HCT116 (cell line): ENCODE data around the gene APP. TPM values are rescaled to one million over a fixed set of nuclear protein-coding genes. Genes with fewer than 3 reads are reported as not detected.

ENCODE experiments used
- ATAC-seq: fragments of 200-7000 bp; cut with Tn5 transposase; 2 replicates; pipeline ENCODE4 v1.9.1; 2020; ENCODE audit warnings: mild to moderate bottlenecking, moderate library complexity
- BruUV-seq: library from RNA; stranded (reverse); fragments of 400-500 nt; replicated peaks from 2 replicates; lab custom pipeline; 2021; lab: Mats Ljungman, UMichigan
- CTCF ChIA-PET: fragments of 300-600 bp; sonication (Branson Sonifier 250); formaldehyde crosslinking; loops from one replicate; lab custom pipeline; 2021; ENCODE audit warnings: antibody characterized with exemption; lab: Charles Lee
- POLR2A ChIA-PET: fragments of 300-600, 350-600 bp; sonication (Branson Sonifier 250); formaldehyde crosslinking; loops from one replicate; lab custom pipeline; 2021; ENCODE audit warnings: antibody characterized with exemption; lab: Charles Lee
- RAD21 ChIA-PET, 2 experiments: fragments of 300-600 bp; sonication (Branson Sonifier 250); formaldehyde crosslinking; loops; one replicate each; lab custom pipeline; 2023; ENCODE audit warnings: low total read pairs in 2 of 2; ENCODE audit not compliant: uncharacterized antibody in 2 of 2, unreplicated experiment in 2 of 2, low non-redundant PET in 1 of 2; lab: Charles Lee
- DNase-seq: peaks from one replicate; pipeline ENCODE4 v3.0.0-alpha.2; 2010; ENCODE audit warnings: low read depth, low spot score
- H2AFZ ChIP-seq: fragments of 200-600 bp; shearing (Covaris generic), sonication (generic); 2 replicates; pipeline ENCODE4 v1.6.1; 2017; ENCODE audit warnings: low read depth, mixed run types, mixed read lengths, antibody characterized with exemption, low read length; ENCODE audit not compliant: poor library complexity, severe bottlenecking
- H3K27ac ChIP-seq: 2 replicates; pipeline ENCODE4 v1.5.1; 2012; ENCODE audit warnings: low read depth, low read length
- H3K27me3 ChIP-seq: fragments of 200-600 bp; sonication (generic); 2 replicates; pipeline ENCODE4 v1.6.1; 2016; ENCODE audit warnings: mixed run types, low read length, mixed read lengths; ENCODE audit not compliant: insufficient read depth
- H3K36me3 ChIP-seq, 2 experiments: fragments of 200-500 bp in 1 of 2; fragments of 200-600 bp in 1 of 2; sonication (Bioruptor generic) in 1 of 2; sonication (generic) in 1 of 2; 2 replicates each; pipeline versions ENCODE4 v1.5.1 to v1.6.1; 2014 to 2016; ENCODE audit warnings: low read length in 2 of 2, inconsistent platforms in 1 of 2, mixed read lengths in 1 of 2, mixed run types in 1 of 2; ENCODE audit not compliant: insufficient read depth in 2 of 2, control insufficient read depth in 1 of 2
- H3K4me1 ChIP-seq, 2 experiments: fragments of 200-600 bp in 1 of 2; sonication (generic) in 1 of 2; 2 replicates each; pipeline versions ENCODE4 v1.5.1 to v1.6.1; 2012 to 2017; ENCODE audit warnings: low read length in 2 of 2, inconsistent platforms in 1 of 2, mild to moderate bottlenecking in 1 of 2, mixed read lengths in 1 of 2, mixed run types in 1 of 2, moderate library complexity in 1 of 2; ENCODE audit not compliant: insufficient read depth in 2 of 2, control insufficient read depth in 1 of 2
- H3K4me2 ChIP-seq: fragments of 200-600 bp; sonication (generic); 2 replicates; pipeline ENCODE4 v1.6.1; 2017; ENCODE audit warnings: mixed run types, low read length, mixed read lengths
- H3K4me3 ChIP-seq, 2 experiments: fragments of 200-600 bp in 1 of 2; sonication (generic) in 1 of 2; replicated peaks in 1 of 2; 2 replicates each; pipeline ENCODE4 v1.5.1; 2011 to 2016; ENCODE audit warnings: low read length in 2 of 2, control low read depth in 1 of 2, low read depth in 1 of 2, mild to moderate bottlenecking in 1 of 2, mixed read lengths in 1 of 2, mixed run types in 1 of 2
- H3K79me2 ChIP-seq: fragments of 200-600 bp; sonication (generic); 2 replicates; pipeline ENCODE4 v1.6.1; 2017; ENCODE audit warnings: mild to moderate bottlenecking, mixed run types, low read length, moderate library complexity, mixed read lengths; ENCODE audit not compliant: insufficient read depth
- H3K9ac ChIP-seq: fragments of 200-600 bp; sonication (generic); 2 replicates; pipeline ENCODE4 v1.6.1; 2016; ENCODE audit warnings: low read length, mixed read lengths
- H3K9me2 ChIP-seq: fragments of 200-600 bp; sonication (generic), shearing (Covaris generic); 2 replicates; pipeline ENCODE4 v1.6.1; 2017; ENCODE audit warnings: mixed run types, mild to moderate bottlenecking, moderate library complexity; ENCODE audit not compliant: insufficient read depth
- H3K9me3 ChIP-seq, 2 experiments: fragments of 200-500 bp in 1 of 2; fragments of 200-600 bp in 1 of 2; sonication (Bioruptor generic) in 1 of 2; sonication (generic) in 1 of 2; 2 replicates each; pipeline ENCODE4 v1.6.1; 2014 to 2017; ENCODE audit warnings: low read length in 2 of 2, mixed read lengths in 2 of 2, inconsistent platforms in 1 of 2, low read depth in 1 of 2, mild to moderate bottlenecking in 1 of 2, mixed run types in 1 of 2, moderate library complexity in 1 of 2; ENCODE audit not compliant: control insufficient read depth in 1 of 2, insufficient read depth in 1 of 2
- H4K20me1 ChIP-seq: fragments of 200-600 bp; sonication (generic), shearing (Covaris generic); 2 replicates; pipeline ENCODE4 v1.6.1; 2017; ENCODE audit warnings: mixed run types, mild to moderate bottlenecking, moderate library complexity; ENCODE audit not compliant: insufficient read depth
- CBX3 ChIP-seq: IDR thresholded peaks from 2 replicates; pipeline ENCODE4 v1.6.1; 2012; ENCODE audit warnings: low read depth
- EGR1 ChIP-seq: IDR thresholded peaks from 2 replicates; pipeline ENCODE4 v1.6.1; 2012; ENCODE audit warnings: low read depth
- ELF1 ChIP-seq: IDR thresholded peaks from 2 replicates; pipeline ENCODE4 v1.6.1; 2012; ENCODE audit warnings: low read depth, borderline replicate concordance
- EZH2phosphoT487 ChIP-seq: fragments of 200-600 bp; IDR thresholded peaks from 2 replicates; pipeline ENCODE4 v1.6.1; 2018; ENCODE audit warnings: antibody characterized with exemption, borderline replicate concordance
- FOSL1 ChIP-seq: IDR thresholded peaks from 2 replicates; pipeline ENCODE4 v1.6.1; 2012; ENCODE audit warnings: low read depth
- POLR2A ChIP-seq: IDR thresholded peaks from 2 replicates; pipeline ENCODE4 v1.7.0; 2011; ENCODE audit warnings: borderline replicate concordance; ENCODE audit not compliant: insufficient read depth, insufficient read length; ENCODE audit errors: extremely low read depth
- POLR2AphosphoS5 ChIP-seq: IDR thresholded peaks from 2 replicates; pipeline ENCODE4 v1.6.1; 2011; ENCODE audit warnings: mild to moderate bottlenecking, low read depth, low read length, moderate library complexity
- RAD21 ChIP-seq: IDR thresholded peaks from 2 replicates; pipeline ENCODE4 v1.6.1; 2012; ENCODE audit warnings: low read depth, mild to moderate bottlenecking
- SIN3A ChIP-seq: IDR thresholded peaks from 2 replicates; pipeline ENCODE4 v1.6.1; 2012; ENCODE audit warnings: low read depth
- SP1 ChIP-seq: IDR thresholded peaks from 2 replicates; pipeline ENCODE4 v1.6.1; 2012; ENCODE audit warnings: low read depth
- SRF ChIP-seq: IDR thresholded peaks from 2 replicates; pipeline ENCODE4 v1.6.1; 2012; ENCODE audit warnings: low read depth
- ZNF274 ChIP-seq: fragments of 200-500 bp; sonication (Bioruptor generic); IDR thresholded peaks from 2 replicates; pipeline ENCODE4 v1.6.1; 2014; ENCODE audit warnings: mild to moderate bottlenecking, low read depth, low read length, inconsistent platforms
- intact Hi-C: fragments of 100-400 bp; cut with micrococcal nuclease; formaldehyde crosslinking; loops from 2 replicates; pipeline ENCODE4 v1.10.0; 2022
- total RNA-seq: library from RNA; stranded (reverse); gene quantifications from one replicate; pipeline ENCODE4 v1.2.1, GENCODE V29; 2021; ENCODE audit not compliant: unreplicated experiment
- TF ChIP-seq, protein P1 (sequence below): IDR thresholded peaks from 2 replicates; pipeline ENCODE4 v1.6.1; 2011; ENCODE audit warnings: mild to moderate bottlenecking, low read length, moderate library complexity; ENCODE audit not compliant: insufficient replicate concordance; ENCODE audit errors: extremely low read depth
- TF ChIP-seq, protein P2 (sequence below): IDR thresholded peaks from 2 replicates; pipeline ENCODE4 v1.6.1; 2012
- TF ChIP-seq, protein P3 (sequence below): IDR thresholded peaks from 2 replicates; pipeline ENCODE4 v1.6.1; 2012; ENCODE audit warnings: low read depth
- TF ChIP-seq, protein P4 (sequence below): IDR thresholded peaks from 2 replicates; pipeline ENCODE4 v1.6.1; 2012
- TF ChIP-seq, protein P5 (sequence below), 3 experiments: fragments of 200-600 bp in 1 of 3; sonication (generic) in 1 of 3; IDR thresholded peaks in 2 of 3; conservative IDR thresholded peaks in 1 of 3; 2 replicates each; pipeline ENCODE4 v1.5.1; 2012 to 2017; ENCODE audit warnings: low read depth in 2 of 3, low read length in 2 of 3, antibody characterized with exemption in 1 of 3, borderline replicate concordance in 1 of 3, control low read depth in 1 of 3, mild to moderate bottlenecking in 1 of 3, mixed read lengths in 1 of 3, mixed run types in 1 of 3, moderate library complexity in 1 of 3; ENCODE audit not compliant: insufficient read depth in 1 of 3

APP gene
- total RNA-seq, 1 experiment from 2014 or later, result 267 TPM

DNA sequence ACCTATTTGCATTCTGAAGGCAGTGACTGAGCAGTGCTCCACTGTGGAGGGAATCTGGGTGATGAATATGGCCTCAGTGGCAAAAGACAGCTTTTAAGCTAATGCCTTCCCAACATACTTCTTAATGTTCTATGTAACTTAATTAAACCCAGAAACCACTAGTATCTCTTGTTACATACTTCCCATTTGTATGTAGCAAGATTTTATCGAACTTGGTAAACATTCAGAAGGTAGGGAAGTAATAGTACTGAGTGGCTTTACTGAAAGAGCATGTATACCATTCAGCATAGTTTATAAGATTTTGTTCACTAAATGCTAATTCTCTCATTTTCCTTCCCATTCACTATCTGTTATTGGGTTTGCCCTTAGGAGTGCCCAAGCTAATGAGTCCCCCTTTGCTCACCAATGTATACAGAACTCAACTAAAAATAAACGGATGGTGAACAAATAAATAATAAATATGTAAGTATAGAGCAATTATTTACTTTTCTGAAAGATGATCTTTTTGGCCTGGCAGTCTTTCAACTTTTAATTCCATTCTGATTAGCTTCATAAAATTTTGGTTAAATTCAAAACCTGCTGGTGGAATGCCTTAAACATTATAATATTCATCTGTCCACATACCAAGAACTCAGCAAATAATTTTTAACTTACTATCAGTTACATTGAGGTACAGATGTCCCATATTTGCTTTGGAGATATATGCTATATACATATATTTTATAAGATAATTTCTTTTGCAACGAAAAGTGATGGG lies 204.4 kb downstream of the APP start:
- Histone ChIP-seq H3K79me2 (no peaks in the 10 kb centered on the region; the same call in 1 of the 2 replicates), H3K4me3 (no peak overlapping the region), H4K20me1 (no peaks in the 10 kb centered on the region), H2AFZ (no peak overlapping the region), H3K4me2 (no peak overlapping the region), H3K9ac (no peak overlapping the region), H3K27ac (no peak overlapping the region), H3K9me3 (no peaks in the 10 kb centered on the region), H3K36me3 (peaks cover 2 to 3% of the 10 kb centered on the region in 2 experiments; a peak in 1 of 4 replicates), H3K9me2 (no peaks in the 10 kb centered on the region), H3K4me1 (peaks cover 24 to 42% of the 10 kb centered on the region in 2 experiments), H3K27me3 (no peaks in the 10 kb centered on the region)
- POLR2A ChIA-PET, result no interaction called here
- ATAC-seq (no peak), DNase-seq (no peak)
- BruUV-seq, result no TSS peak
- TF ChIP-seq EGR1 (no peak), POLR2A (no peak), CBX3 (no peak), SIN3A (no peak), ZNF274 (no peak), FOSL1 (no peak), SRF (no peak), RAD21 (no peak), POLR2AphosphoS5 (no peak), EZH2phosphoT487 (no peak), ELF1 (no peak), SP1 (no peak)
- TF ChIP-seq, protein P1, sequence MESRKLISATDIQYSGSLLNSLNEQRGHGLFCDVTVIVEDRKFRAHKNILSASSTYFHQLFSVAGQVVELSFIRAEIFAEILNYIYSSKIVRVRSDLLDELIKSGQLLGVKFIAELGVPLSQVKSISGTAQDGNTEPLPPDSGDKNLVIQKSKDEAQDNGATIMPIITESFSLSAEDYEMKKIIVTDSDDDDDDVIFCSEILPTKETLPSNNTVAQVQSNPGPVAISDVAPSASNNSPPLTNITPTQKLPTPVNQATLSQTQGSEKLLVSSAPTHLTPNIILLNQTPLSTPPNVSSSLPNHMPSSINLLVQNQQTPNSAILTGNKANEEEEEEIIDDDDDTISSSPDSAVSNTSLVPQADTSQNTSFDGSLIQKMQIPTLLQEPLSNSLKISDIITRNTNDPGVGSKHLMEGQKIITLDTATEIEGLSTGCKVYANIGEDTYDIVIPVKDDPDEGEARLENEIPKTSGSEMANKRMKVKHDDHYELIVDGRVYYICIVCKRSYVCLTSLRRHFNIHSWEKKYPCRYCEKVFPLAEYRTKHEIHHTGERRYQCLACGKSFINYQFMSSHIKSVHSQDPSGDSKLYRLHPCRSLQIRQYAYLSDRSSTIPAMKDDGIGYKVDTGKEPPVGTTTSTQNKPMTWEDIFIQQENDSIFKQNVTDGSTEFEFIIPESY, result no peak
- TF ChIP-seq, protein P2, sequence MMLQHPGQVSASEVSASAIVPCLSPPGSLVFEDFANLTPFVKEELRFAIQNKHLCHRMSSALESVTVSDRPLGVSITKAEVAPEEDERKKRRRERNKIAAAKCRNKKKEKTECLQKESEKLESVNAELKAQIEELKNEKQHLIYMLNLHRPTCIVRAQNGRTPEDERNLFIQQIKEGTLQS, result no peak
- TF ChIP-seq, protein P3, sequence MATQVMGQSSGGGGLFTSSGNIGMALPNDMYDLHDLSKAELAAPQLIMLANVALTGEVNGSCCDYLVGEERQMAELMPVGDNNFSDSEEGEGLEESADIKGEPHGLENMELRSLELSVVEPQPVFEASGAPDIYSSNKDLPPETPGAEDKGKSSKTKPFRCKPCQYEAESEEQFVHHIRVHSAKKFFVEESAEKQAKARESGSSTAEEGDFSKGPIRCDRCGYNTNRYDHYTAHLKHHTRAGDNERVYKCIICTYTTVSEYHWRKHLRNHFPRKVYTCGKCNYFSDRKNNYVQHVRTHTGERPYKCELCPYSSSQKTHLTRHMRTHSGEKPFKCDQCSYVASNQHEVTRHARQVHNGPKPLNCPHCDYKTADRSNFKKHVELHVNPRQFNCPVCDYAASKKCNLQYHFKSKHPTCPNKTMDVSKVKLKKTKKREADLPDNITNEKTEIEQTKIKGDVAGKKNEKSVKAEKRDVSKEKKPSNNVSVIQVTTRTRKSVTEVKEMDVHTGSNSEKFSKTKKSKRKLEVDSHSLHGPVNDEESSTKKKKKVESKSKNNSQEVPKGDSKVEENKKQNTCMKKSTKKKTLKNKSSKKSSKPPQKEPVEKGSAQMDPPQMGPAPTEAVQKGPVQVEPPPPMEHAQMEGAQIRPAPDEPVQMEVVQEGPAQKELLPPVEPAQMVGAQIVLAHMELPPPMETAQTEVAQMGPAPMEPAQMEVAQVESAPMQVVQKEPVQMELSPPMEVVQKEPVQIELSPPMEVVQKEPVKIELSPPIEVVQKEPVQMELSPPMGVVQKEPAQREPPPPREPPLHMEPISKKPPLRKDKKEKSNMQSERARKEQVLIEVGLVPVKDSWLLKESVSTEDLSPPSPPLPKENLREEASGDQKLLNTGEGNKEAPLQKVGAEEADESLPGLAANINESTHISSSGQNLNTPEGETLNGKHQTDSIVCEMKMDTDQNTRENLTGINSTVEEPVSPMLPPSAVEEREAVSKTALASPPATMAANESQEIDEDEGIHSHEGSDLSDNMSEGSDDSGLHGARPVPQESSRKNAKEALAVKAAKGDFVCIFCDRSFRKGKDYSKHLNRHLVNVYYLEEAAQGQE, result no peak
- TF ChIP-seq, protein P4, sequence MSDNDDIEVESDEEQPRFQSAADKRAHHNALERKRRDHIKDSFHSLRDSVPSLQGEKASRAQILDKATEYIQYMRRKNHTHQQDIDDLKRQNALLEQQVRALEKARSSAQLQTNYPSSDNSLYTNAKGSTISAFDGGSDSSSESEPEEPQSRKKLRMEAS, result no peak
- TF ChIP-seq, protein P5, sequence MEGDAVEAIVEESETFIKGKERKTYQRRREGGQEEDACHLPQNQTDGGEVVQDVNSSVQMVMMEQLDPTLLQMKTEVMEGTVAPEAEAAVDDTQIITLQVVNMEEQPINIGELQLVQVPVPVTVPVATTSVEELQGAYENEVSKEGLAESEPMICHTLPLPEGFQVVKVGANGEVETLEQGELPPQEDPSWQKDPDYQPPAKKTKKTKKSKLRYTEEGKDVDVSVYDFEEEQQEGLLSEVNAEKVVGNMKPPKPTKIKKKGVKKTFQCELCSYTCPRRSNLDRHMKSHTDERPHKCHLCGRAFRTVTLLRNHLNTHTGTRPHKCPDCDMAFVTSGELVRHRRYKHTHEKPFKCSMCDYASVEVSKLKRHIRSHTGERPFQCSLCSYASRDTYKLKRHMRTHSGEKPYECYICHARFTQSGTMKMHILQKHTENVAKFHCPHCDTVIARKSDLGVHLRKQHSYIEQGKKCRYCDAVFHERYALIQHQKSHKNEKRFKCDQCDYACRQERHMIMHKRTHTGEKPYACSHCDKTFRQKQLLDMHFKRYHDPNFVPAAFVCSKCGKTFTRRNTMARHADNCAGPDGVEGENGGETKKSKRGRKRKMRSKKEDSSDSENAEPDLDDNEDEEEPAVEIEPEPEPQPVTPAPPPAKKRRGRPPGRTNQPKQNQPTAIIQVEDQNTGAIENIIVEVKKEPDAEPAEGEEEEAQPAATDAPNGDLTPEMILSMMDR (IDR thresholded peaks at IDR 0.05 in 2 of 3, conservative IDR thresholded peaks at IDR 0.05 in 1 of 3; ENCODE audit: borderline replicate concordance in 1 of 3, insufficient read depth in 1 of 3, low read depth in 2 of 3, low read length in 2 of 3), result no peak
- intact Hi-C loops, result loop anchor here (10.0 kb wide), 1 partner anchor 361 kb away; the partner anchor contains the start of gene MRPL39
- RAD21 ChIA-PET, result no interaction called here
- CTCF ChIA-PET, result no interaction called here
